Right ventricle myocardium superior (tissue), 1 donor: ENCODE data around the gene GUCY2D. TPM values are rescaled to one million over a fixed set of nuclear protein-coding genes. Genes with fewer than 3 reads are reported as not detected.
A peak's percentile ranks its signal among the peaks of the same experiment; 100 is the strongest.
"Not testable (repeated sequence)": the region's sequence is repeated elsewhere in the genome, so short reads cannot be mapped to it uniquely, and the experiment has no call there.

Experiments
- ATAC-seq: fragments of 200-7000 bp; cut with Tn5 transposase; one replicate; pipeline ENCODE4 v1.9.1; 2020; ENCODE audit warnings: mild to moderate bottlenecking; ENCODE audit not compliant: poor library complexity
- DNase-seq: peaks from one replicate; pipeline ENCODE4 v3.0.0-alpha.2; 2020
- intact Hi-C: fragments of 100-400 bp; cut with DNase I; formaldehyde crosslinking; loops from one replicate; pipeline ENCODE4 v1.11.2; 2022
- total RNA-seq: library from RNA; stranded (reverse); fragmentation: NEBNext Ultra II Directional; extraction: Animal tissue kit (Norgen Biotek cat#: 25700); gene quantifications from one replicate; pipeline ENCODE4 v1.2.1, GENCODE V29; 2021
- donor health status: DM: no; HTN: yes; CAD: no; lungs with severe emphysema.

Gene GUCY2D
- total RNA-seq, 1 donor from 2014 or later = not detected

DNA sequence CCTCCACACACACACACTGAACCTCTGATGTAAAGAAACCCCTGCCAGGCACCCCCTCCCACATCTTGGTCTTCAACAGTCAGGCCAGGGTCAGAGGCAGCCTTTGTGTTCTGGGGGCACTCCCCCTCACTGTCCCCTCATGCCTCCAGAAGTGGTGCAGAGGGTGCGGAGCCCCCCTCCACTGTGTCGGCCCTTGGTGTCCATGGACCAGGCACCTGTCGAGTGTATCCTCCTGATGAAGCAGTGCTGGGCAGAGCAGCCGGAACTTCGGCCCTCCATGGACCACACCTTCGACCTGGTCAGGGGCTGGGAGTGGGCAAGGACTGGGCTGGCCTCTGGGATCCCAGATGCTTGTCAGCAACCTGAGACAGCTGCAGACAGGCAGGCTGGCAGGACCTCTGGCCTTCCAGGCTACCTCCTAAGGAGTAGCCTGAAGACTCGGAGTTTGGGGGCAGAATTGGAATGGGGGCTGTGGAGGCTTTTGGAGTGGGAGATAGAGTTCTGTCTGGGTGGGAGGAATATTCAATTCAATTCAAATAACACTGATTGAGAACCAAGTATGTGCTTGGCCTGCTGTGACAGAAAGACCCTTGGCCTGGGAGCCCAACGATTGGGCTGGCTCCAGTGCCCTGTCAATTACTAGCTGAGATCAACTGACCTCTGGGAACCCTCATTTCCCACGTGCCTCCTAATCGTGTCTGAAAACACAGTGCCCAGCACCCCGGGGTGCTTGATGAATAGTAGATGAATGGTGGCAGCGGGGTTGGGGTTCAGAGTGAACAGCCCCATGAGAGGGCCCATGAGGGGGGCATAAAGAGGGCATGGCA lies 11.5 kb downstream of the GUCY2D start:
- intact Hi-C loops = no loop called here

DNA sequence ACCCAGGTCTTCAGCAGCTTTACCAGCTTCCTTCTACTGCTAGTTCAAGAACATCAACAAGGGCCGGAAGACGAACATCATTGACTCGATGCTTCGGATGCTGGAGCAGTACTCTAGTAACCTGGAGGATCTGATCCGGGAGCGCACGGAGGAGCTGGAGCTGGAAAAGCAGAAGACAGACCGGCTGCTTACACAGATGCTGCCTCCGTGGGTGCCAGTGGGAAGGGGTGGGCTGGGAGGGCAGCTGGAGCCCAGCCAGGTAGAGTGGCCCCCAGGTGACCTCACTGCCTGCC lies 12.1 kb downstream of the GUCY2D start:
- intact Hi-C loops = no loop called here
- ATAC-seq (no peak), DNase-seq (no peak)

More for the DNA sequence above, 11.5 kb downstream of the GUCY2D start:
- no peak for DNase-seq
- no peak for ATAC-seq

DNA sequence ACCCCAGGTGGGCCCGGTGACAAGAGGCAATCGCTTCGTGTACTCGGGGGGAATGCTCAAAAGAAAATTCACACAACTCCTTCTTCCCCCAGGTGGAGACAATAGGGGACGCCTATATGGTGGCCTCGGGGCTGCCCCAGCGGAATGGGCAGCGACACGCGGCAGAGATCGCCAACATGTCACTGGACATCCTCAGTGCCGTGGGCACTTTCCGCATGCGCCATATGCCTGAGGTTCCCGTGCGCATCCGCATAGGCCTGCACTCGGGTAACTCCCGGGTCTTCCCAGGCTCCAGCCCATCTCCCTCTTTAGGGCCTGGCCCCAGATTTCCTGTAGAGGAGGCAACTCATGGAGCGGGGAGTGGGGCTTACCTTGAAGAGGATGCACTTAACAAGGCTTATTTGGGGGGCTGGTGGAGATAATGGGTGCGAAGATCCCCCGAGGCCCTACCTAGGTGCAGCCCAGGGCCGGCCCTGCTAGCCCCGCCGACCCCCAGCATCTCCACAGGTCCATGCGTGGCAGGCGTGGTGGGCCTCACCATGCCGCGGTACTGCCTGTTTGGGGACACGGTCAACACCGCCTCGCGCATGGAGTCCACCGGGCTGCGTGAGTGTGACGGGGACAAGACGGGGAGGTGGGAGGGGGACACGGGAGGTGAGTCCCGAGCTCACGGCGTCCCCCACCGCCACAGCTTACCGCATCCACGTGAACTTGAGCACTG lies 13.0 kb downstream of the GUCY2D start:
- no peak for ATAC-seq
- intact Hi-C loops = no loop called here
- DNase-seq = no peak

DNA sequence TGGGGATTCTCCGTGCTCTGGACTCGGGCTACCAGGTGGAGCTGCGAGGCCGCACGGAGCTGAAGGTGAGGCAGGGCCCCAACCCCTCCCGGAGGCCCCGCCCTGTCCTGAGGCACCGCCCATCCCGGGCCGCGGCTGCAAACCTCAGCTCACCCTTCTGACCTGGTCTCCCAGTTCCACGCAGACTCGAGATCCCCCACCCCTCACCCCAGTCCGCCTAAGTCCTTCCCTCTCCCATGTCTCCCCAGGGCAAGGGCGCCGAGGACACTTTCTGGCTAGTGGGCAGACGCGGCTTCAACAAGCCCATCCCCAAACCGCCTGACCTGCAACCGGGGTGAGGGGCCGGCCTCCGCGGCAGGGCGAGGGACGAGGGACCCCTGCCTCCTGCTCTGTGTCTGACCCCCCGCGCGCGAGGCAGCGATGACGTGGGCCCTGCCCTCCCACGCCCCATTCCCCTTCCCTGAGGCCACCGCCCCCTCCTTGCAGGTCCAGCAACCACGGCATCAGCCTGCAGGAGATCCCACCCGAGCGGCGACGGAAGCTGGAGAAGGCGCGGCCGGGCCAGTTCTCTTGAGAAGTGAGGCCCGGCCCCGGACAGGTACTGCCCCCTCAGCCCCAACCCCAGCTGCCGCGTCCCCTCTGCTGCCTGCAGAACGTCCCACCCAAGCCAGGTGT lies 13.7 kb downstream of the GUCY2D start:
- intact Hi-C loops = no loop called here
- peak; percentile 56 for ATAC-seq
- no peak for DNase-seq

DNA sequence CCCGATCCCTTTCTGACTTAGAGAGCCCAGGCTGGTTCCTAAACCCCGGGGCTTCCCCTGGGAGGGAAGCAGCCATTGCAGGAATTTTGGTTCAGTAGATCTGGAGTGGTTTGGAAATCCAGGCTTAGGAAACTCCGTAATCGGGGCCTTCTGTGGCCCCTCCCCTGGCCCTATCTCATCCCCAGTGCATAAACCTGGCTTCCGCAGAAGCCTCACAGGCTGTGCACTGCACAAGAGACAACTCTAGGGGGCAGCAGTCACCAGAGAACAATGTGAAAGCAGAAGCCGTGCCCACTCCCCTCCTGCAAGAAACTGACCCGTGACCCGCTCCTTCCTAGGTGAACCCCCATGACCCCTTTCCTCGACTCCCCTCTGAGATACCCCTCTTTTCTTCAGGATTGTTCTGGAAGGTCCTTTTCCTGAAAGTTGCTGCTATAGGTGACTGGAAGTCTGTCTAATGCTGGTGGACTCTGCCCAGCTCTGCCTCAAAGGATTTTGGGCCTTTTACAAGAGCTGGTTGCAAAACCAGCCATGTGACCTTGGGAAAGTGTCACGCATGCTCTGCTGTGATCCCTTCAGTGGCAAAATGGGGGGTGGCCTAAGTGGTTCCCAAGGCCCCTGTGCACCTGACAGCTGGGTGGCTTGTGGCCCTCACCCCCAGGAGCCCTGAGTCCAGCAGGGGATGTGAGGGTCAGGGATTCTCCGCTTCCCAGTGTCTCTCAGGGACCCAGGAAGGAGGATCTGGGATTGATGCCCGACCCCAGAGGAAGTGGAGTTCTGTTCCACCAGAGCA lies 14.4 kb downstream of the GUCY2D start:
- intact Hi-C loops = no loop called here
- peak; percentile 64 for DNase-seq
- peak; percentile 74 for ATAC-seq

DNA sequence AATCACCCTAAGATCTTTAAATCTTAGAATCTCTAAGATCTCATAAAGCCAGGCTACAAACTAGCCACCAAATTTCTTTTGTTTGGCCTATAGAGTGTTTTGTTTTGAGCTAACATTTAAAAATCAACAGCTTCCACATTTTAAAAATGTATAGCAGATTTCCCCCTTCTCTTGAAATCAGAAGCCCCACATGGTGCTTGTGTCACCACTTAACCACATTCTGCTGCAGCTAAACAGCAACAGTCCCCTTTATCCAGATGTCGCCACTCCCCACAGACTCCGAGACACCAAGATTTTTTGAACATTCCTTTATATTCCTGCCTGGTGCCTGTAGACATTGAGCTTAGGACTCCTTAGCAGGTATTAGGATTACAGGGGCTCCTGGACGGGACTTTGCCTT lies 16.0 kb downstream of the GUCY2D start:
- ATAC-seq = no peak
- DNase-seq = no peak
- intact Hi-C loops = no loop called here

DNA sequence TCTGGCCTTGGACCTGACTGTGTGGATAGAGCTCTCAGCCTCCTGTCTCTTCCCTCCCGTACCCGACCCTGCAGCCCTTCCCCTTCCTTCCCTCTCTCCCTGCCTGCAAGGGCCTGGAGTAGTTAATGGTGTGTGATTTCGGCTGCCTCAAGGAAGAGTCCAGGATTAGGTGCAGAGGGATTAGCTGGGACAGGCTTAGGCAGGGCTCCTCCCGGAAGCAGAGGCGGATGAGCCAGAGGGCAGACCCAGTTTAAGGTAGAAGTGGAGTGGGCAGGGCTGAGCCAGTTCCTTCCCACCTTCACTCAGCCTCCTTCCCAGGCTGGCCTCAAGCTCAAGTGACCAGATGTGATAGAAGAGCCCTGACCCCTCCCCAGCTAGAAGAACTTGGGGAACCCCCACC lies 16.8 kb downstream of the GUCY2D start:
- intact Hi-C loops = no loop called here
- DNase-seq (no peak), ATAC-seq (no peak)

DNA sequence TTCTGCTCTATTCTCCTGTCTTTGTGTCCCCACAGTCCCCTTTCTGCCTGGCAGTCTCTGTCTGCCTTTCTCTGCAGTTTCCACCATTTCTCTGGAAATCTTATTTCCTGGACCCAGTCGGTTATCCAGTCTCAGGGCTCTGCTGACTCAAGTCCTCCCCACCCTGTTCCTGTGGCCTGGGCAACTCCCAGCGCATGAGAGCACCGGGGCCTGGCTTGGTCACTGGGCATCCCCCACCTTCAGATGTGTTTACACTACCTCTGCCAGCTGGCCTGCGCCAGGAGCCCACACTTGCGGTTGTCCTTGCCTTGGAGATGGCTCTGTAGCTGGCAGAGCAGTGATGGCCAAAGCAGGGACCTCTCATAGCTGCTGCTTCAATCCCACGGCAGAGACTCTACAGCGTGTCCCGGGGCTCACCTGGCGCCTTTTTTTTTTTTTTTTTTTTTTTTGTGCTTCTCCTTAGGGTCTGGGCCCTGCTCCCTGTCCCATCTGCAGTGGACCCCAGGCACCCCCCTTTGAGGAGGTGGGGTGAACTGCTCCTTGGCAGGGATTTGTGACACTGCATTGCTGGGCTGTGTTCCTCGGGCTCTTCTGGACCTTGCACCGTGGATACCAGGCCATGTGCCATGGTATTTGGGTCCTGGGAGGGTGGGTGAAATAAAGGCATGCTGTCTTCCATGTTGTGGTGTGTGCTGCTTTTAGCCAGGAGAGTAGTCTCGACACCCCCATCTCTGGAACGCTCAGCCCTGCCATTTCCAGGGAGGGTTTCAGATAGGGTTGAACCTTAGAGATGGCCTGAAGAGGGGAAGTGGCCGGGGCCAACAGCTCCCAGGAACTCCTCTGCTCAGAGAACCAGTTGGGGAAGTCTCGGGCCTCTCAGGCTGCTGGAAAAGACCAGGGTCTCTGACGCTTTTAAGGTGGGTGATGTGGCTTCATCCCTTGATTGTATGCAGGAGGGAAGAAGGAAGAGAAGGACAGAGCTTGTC lies 17.5 kb downstream of the GUCY2D start:
- intact Hi-C loops = no loop called here
- no peak for DNase-seq
- no peak for ATAC-seq

DNA sequence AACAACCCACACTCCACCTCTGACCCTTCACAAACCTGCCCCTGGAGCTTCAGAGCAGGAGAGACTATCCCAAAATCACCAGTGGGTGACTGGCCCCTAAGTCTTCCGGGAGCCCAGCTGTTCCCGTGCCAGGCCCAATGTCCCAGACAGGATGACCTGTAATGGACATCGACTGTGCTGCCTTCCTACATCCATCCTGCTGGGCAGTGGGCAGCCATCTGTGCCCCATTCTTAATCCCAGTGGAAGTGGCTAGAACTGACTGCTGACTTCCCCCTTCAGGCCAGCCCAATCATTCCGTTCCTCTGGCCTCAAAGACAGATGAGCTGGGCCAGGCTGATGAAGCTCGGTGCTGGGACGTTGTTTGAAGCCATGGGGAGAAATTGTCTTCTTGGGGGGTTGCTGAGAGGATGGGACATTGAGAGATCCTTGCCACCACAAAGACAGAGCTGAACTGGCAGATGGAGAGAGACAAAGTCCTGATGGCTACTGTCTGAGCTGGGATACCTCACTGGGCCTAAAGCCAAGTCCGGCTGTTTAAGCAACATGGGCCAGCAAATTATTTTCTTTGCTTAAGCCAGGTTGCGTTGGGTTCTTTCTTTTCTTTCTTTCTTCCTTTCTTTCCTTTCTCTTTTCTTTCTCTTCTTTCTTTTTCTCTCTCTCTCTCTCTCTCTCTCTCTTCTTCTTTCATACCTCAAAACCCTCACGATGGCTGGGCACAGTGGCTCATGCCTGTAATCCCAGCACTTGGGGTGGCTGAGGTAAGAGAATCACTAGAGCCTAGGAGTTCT lies 18.6 kb downstream of the GUCY2D start:
- intact Hi-C loops = no loop called here
- ATAC-seq = no peak
- no peak for DNase-seq

DNA sequence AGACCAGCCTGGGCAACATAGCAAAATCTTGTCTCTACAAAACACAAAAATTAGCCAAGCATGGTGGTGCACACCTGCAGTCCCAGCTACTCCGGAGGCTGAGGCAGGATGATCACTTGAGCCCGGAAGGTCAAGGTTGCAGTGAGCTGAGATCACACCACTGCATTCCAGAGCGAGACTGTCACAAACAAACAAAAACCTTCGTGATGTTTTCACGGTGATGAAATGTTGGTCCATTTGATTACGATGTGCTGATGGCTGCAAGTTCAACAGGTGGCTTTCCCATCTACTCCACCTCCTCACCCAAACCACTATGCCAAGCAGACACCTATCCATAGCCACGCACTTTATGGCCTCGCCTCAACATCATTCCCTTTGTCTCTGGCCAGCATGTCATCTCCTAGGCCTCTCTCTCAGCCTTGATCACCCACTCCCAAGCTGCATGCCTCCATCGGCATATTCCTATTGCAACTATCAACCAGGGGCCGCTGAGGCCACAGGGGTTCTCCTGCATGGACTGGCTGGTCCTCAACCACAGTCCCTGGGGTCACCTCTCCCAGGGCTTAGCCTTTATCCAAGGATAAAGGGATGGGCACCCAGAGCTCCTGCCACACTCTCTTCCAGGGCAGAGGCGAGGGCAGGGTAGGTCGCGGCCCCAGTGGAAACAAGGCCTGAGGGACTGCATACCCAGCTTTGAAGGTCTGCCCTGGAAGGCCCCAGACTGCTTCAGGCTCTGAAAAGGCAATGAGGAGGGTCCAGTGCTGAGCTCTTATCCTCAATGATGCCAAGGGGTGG lies 19.3 kb downstream of the GUCY2D start:
- ATAC-seq (no peak), DNase-seq (no peak)
- intact Hi-C loops = no loop called here

DNA sequence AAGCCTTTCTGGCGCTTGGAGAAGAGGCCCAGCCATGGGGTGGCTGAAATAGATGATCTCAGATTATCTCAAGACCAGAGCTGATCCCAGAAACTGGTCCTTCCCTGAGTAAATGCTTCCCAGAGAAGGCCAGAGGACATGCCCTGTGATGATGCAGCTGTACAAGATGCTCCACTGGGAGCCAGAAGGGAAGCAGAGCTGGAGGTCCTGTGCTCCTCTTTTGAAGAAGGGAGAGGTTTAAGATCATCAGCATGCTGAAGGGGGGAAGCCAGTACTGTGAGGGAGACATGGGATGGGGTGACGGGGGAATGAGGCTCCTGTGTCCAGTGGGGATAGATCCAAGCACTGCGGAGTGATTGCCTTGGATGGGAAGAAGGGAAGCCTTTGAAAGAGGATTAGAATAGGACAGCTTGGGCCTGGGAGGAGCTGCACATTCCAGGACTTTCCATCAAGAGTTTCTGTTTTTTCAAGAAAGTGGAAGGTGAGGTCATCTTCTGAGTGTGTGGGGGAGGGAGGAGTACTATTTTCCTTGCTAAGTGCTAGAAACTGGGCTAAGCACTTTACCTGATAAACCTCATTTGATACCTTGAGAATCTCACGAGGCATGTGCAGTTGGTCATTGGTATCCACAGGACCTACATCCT lies 20.1 kb downstream of the GUCY2D start:
- ATAC-seq (no peak), DNase-seq (no peak)
- intact Hi-C loops = no loop called here

DNA sequence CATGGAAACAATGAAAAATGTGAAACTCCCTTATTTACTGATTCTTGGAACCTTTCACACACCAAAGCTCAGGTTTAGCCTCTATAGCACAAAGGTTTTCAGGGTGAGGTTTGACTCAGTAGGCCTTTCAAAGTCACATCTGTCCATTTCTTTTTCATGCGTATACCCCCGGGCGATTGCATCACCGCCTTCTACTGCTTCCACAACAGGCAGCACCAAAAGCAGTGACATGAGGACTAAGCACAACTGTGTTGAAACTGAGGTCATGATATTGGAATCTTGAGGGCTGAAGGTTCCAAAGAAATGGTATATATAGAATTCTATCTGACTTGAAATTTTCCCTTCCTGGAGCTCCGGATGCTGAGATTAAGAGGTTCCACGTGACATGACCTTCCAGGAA lies 21.7 kb downstream of the GUCY2D start:
- ATAC-seq, intact Hi-C loops, DNase-seq: not testable (repeated sequence)

DNA sequence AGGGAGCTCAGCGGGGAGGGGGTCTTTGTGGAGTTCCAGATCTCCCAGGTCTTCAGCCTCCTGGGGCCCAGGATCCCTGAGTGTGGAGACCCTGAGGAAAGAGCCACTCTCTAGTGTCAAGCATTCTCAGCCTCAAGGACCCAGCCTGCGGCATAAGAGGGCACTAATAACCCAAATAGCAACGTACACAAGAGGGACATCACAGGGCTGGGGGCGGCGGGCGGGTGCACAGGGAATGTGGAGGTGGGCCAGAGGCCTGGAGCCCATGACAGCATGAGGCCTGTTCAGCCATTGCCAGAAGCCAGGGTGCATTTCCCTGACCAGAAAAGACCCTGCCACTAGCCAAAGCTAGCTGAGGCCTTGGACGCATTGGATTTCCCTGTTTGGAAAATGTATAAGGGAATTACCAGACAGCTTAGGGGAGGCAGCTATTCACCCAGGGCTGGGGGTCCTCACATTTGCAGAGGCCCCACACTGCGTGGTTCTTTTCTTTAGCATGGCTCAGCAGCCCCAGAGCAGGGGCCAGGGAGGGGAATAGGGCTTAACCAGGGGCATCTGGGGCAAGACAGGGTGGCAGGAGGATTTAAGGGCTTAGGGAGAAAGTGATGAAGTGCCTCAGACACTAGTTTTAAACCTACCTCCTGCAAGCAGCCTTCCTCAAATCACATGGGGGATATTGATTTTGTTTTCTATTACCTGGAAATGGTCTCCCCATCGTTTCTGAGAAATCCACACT lies 22.9 kb downstream of the GUCY2D start:
- intact Hi-C loops = no loop called here
- ATAC-seq = no peak
- DNase-seq = no peak

DNA sequence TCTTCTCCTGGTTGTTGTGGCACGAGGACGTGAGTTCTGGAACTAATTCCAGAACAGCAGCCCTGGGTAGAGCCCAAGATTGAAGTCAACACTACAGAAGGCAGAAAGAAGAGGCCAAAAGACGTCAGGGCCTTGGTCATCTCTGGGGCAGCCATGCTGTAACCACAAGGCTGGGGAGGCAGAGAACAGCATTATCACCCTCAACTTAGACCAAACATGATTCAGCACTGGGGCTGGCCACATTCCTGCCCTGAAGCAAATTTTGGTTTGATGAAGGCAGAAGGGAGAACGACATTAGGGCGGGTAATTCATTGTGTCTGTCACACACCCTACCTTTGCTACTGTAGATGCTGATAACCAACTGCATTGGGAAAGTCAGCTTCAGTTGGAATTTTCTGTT lies 26.7 kb downstream of the GUCY2D start:
- intact Hi-C loops = no loop called here
- DNase-seq = no peak
- ATAC-seq = no peak

DNA sequence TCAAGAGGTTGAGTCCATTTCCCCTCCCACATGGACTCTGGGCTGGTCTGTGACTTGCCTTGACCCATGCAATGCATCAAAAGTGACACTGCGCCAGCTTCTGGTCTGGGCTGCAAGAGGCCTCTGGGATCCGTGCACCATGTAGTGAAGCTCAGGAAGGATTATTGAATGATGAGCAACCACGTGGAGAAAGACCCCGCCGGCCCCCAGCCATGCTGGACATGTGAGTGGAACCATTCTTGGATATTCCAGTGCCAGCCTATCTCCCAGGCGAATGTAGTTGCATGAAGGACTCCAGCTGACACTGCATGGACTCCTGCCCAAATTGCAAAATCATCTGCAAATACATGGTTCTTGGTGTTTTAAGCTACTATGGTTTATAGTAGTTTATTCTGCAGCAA lies 28.8 kb downstream of the GUCY2D start:
- ATAC-seq = no peak
- intact Hi-C loops = no loop called here

More for the DNA sequence above, 28.8 kb downstream of the GUCY2D start:
- DNase-seq = no peak
